ENCODE results near the gene LPIN3. TPM values are rescaled to one million over a fixed set of nuclear protein-coding genes. Genes with fewer than 3 reads are reported as not detected.

The LPIN3 gene
- total RNA-seq, 1 experiment from 2014 or later: 27.9 TPM

GRCh38 chr20:41316602-41317545, 23.7 kb upstream of the LPIN3 start:
- Histone ChIP-seq H3K4me2 (ENCODE audit: low read length) (peak overlapping the region; percentile 96), H3K9ac (ENCODE audit: low read length) (peak overlapping the region; percentile 76), H3K4me1 (ENCODE audit: insufficient read depth, low read length) (peaks cover 20% of the 10 kb centered on the region), H3K9me3 (ENCODE audit: low read length) (no peaks in the 10 kb centered on the region), H3K27ac (ENCODE audit: low read length) (peak overlapping the region; percentile 71), H2AFZ (ENCODE audit: low read length) (peak overlapping the region; percentile 90), H3K4me3 (ENCODE audit: low read length) (peak overlapping the region; percentile 83), H3F3A (ENCODE audit: low read length, unreplicated experiment) (no peaks in the 10 kb centered on the region), H4K20me1 (ENCODE audit: low read length) (no peaks in the 10 kb centered on the region), H3K9me2 (replicated peaks; ENCODE audit: low read length) (no peaks in the 10 kb centered on the region), H3K79me2 (ENCODE audit: low read length) (peaks cover 44% of the 10 kb centered on the region), H3K36me3 (ENCODE audit: low read depth, low read length) (0 out of 2 replicates have a peak, but pooled peaks cover 5% of the 10 kb centered on the region), H3K27me3 (ENCODE audit: low read length) (no peaks in the 10 kb centered on the region)
- TSS peak; percentile 36 for BruUV-seq (replicated peaks)
- intact Hi-C loops (cut with micrococcal nuclease): loop anchor here (1.0 to 5.0 kb wide), 4 partner anchors 23 to 85 kb away; partner anchors contain the start of gene LPIN3
- DNase-seq: peak; percentile 85
- ATAC-seq: peak; percentile 59
- ChIA-PET POLR2A (ENCODE audit: unreplicated experiment) (interaction anchor here (0.7 kb wide), 1 partner anchor 186 kb away, joined by 3 read pairs; no protein-coding TSS in a partner anchor), CTCF (interaction anchor here (1.2 kb wide), 1 partner anchor 24 kb away, joined by 3 read pairs; the partner anchor contains the start of gene LPIN3)
- TF ChIP-seq, protein P1, sequence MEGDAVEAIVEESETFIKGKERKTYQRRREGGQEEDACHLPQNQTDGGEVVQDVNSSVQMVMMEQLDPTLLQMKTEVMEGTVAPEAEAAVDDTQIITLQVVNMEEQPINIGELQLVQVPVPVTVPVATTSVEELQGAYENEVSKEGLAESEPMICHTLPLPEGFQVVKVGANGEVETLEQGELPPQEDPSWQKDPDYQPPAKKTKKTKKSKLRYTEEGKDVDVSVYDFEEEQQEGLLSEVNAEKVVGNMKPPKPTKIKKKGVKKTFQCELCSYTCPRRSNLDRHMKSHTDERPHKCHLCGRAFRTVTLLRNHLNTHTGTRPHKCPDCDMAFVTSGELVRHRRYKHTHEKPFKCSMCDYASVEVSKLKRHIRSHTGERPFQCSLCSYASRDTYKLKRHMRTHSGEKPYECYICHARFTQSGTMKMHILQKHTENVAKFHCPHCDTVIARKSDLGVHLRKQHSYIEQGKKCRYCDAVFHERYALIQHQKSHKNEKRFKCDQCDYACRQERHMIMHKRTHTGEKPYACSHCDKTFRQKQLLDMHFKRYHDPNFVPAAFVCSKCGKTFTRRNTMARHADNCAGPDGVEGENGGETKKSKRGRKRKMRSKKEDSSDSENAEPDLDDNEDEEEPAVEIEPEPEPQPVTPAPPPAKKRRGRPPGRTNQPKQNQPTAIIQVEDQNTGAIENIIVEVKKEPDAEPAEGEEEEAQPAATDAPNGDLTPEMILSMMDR (conservative IDR thresholded peaks at IDR 0.05; ENCODE audit: low read depth, low read length): no peak
- no peak for TF ChIP-seq EZH2 (IDR thresholded peaks at IDR 0.05; ENCODE audit: low read length, unreplicated experiment)
- TF ChIP-seq EZH2phosphoT487 (IDR thresholded peaks at IDR 0.05; ENCODE audit: borderline replicate concordance, low read length): no peak

DNA sequence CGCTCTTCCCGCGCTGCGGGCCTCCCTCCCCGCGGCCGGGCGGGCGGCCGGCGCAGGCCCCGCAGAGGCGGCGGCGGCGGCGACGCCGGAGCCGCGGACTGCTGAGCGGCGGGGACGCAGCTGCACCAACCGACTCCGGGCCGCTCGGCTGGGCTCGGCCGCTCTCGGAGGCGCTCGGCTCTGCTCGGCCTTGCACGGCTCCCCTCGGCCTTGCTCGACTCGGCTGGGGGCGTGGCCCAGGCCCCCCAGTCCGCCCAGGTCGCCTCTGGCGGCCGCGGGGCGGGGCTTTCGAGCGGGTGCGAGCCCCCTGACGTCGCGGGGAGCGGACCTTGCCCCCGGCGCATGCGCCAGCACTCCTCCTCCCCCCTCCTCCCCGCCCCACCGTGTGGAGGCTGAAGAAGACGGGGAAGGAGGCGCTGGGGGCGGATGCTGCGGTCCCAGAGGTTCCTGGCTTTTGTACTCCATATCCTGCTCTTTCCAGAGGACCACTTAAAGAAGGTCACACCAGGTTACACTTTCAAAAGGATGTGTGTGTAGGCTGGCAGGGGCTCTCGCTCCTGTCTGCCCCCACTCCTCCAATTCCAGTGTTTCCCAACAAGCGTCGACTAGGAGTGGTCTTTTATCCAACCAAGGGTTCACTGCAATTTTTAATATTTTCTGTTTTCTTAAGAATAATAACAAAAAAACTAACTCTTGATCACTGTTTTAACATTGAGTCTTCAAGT, 22.9 kb upstream of the LPIN3 start, which contains the start of gene ZHX3:
ZHX3 (minus strand) TSS at position 186 of the 725 bp plus-strand sequence. CDS start 112,815 bp downstream, outside the sequence.
- Histone ChIP-seq H3K4me1 (ENCODE audit: insufficient read depth, low read length) (peaks cover 27% of the 10 kb centered on the region), H3K79me2 (ENCODE audit: low read length) (peaks cover 41% of the 10 kb centered on the region), H3K4me2 (ENCODE audit: low read length) (peak within 1 kb of the TSS; percentile 96), H3K9me2 (replicated peaks; ENCODE audit: low read length) (no peaks in the 10 kb centered on the region), H2AFZ (ENCODE audit: low read length) (peak within 1 kb of the TSS; percentile 90), H3K4me3 (ENCODE audit: low read length) (peak within 1 kb of the TSS; percentile 83), H4K20me1 (ENCODE audit: low read length) (no peaks in the 10 kb centered on the region), H3K9me3 (ENCODE audit: low read length) (no peaks in the 10 kb centered on the region), H3K36me3 (ENCODE audit: low read depth, low read length) (no peaks in the 10 kb centered on the region), H3K27me3 (ENCODE audit: low read length) (no peaks in the 10 kb centered on the region), H3K9ac (ENCODE audit: low read length) (peak within 1 kb of the TSS; percentile 76), H3F3A (ENCODE audit: low read length, unreplicated experiment) (no peaks in the 10 kb centered on the region), H3K27ac (ENCODE audit: low read length) (peak within 1 kb of the TSS; percentile 71)
- intact Hi-C loops (cut with micrococcal nuclease): loop anchor here (2.0 to 5.0 kb wide), 3 partner anchors 43 to 85 kb away; no protein-coding TSS in a partner anchor
- TF ChIP-seq, protein P1 (conservative IDR thresholded peaks at IDR 0.05; ENCODE audit: low read depth, low read length): no peak
- no peak for TF ChIP-seq EZH2phosphoT487 (IDR thresholded peaks at IDR 0.05; ENCODE audit: borderline replicate concordance, low read length)
- no peak for TF ChIP-seq EZH2 (IDR thresholded peaks at IDR 0.05; ENCODE audit: low read length, unreplicated experiment)
- ChIA-PET CTCF (interaction anchor here (0.6 to 1.2 kb wide), 2 partner anchors 13 to 23 kb away, joined by 3 to 10 read pairs; partner anchors contain the start of gene LPIN3), POLR2A (ENCODE audit: unreplicated experiment) (interaction anchor here (0.6 to 0.7 kb wide), 2 partner anchors 85 to 186 kb away, joined by 3 read pairs; no protein-coding TSS in a partner anchor)
- DNase-seq: peak; percentile 98
- ATAC-seq: peak; percentile 95
- no TSS peak for BruUV-seq (replicated peaks)

All from PC-3 (cell line).